Measurements from ENCODE around the gene AMZ2.
"Not testable (repeated sequence)": the region's sequence is repeated elsewhere in the genome, so short reads cannot be mapped to it uniquely, and the experiment has no call there.

Gene AMZ2

GRCh38 chr17:68255151-68255550 is 7.3 kb downstream of the AMZ2 start:
- no peak for DNase-seq

DNA sequence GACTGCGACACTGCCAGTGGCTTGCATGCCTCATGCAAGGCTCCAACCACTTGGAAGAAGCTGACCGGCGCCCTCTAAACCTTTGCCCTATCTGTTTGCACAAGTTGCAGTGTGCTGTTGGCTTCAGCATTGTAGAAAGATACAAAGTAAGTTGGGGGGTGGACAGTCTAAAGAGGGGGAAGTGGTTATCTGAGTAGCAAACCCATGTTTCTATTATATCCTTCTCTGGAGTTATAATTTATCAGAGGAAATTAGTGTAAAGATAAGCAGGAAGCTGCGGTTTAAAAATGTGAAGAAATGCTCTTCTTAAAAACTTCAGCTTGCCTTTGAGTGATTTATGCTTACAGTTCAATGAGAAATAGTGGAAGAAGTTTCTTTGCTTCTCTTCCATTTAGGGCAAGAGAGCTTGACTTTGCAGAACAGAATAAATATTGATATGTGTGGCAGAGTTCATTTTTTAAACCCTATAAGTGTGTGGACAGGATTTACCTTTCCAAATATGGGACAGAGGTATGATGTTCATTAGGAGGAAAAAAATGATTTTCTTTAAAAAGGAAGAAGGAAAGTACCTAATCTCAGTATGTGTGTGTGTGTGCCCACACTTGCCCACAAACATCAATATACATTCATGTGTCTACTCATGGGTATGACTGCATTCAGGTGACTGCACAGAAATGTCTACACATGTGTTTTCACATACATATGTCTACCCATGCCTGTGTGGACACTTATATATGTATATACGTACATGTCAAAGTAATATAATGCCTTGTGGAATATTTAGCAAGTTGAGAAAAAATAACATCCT is 8.1 kb downstream of the AMZ2 start:
- no peak for DNase-seq

GRCh38 chr17:68256701-68257100 is 8.9 kb downstream of the AMZ2 start:
- not testable (repeated sequence) for DNase-seq

- DNase-seq, result no peak
Observed at GRCh38 chr17:68257934-68258333, 10.1 kb downstream of the AMZ2 start.

DNA sequence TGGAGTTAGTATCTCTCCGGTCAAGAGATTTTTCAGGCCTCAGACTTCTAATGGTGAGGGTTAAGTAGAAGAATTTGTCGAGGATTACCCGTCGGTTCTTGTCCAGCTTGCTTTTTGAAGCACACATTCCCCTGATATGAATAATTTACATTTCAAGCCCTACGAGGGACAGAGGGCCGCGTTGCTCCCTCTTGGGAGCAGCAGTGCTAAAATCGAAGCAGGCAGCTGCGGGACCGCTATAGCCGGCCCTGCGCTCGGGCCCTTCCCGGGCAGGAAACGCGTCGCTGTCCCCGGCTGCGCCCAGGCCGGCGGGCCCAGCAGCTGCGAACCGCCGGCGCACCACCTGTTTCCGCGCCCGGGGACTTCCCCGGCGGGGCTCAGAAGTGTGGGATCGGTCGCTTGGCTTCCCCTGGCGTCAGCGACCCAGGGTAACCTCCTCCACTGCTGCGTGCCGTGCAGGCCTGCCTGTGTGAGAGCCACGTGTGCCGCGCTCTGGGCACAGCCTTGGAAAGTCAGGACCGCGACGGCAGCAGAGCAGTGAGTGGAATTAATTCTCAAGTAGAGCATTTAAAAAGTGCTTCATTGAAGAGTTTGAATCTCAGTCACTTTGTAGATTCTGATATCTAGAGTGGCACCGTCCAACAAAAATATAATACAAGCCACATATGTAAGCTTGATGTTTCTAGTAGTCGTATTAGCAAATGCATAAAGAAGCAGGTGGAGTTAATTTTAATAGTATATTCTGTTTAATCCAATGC is 11.2 kb downstream of the AMZ2 start:
- peak; percentile 68 for DNase-seq

DNA sequence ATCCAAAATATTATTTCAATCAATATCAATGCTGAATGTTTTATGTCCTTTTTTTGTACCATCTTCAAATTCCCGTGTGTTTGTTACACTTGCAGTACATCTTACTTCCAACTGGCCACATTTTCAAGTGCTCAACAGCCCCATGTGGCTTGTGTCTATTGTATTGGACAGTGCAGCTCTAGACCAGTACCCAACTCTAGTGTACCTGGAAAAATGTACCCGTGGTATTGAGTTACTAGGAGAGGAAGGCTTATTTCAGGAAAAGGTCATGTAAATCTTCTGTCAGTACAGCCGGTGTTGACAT is 11.8 kb downstream of the AMZ2 start:
- DNase-seq, result not testable (repeated sequence)

- DNase-seq, result no peak
Observed at GRCh38 chr17:68260051-68260762, 12.4 kb downstream of the AMZ2 start.

DNA sequence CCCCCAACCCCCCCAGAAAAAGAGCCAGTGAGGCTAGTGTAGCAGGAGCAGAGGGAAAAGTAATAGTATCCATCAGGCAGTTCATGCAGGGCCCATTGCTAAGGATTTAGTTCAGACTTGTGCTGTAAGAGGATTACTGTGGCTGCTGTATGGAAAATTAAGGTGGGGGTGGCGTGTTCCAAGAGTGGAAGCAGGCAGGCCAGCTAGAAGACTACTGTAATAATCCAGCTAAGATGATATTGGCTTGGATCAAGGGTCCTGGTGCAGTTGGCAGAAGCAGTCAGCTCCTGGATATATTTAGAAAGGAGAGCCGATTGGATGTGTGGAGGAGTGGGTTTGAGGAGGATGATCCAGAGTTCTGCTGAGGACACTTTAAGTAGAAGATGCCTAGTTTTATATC is 14.6 kb downstream of the AMZ2 start:
- DNase-seq, result not testable (repeated sequence)

- DNase-seq, result not testable (repeated sequence)
Observed at GRCh38 chr17:68263101-68263681, 15.3 kb downstream of the AMZ2 start.

DNA sequence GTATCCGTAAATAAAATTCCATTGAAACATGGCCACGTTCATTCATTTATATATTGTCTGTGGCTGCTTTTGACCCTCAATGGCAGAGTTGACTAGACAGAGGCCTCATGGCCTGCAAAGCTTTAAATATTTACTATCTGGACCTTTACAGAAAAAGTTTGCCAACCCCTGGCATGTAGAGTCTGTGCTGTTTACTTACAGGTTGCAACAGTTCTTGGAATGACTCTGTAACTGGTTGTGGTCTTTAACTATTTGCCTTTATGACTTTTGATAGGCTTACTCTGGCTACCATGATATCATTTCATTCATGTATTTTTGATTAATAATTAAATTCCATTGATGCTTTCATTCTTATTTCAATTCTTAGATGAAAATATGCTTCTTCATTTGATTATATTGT is 18.0 kb downstream of the AMZ2 start:
- not testable (repeated sequence) for DNase-seq

- DNase-seq, result no peak
Observed at GRCh38 chr17:68273722-68274121, 25.9 kb downstream of the AMZ2 start.

- not testable (repeated sequence) for DNase-seq
Observed at GRCh38 chr17:68276339-68276738, 28.5 kb downstream of the AMZ2 start.

DNA sequence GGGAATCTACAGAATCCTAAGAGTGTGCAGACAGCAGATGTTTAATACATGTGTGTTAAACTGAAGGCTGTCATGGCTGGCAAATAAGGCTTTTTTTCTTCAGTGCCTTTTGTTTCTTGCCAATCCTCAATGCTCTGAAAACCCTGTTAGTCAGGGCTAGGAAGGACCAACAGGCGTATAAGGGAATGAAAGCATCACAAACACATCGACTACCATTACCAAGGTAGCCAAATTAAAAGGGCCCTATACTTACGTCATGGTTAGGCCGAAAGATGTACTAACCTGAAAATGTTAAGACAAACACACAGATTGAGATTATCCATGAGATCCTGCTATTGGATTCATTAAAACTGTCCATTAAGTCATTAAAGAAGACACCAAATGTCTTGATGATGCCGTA is 30.0 kb downstream of the AMZ2 start:
- no peak for DNase-seq

GRCh38 chr17:68281965-68282364 is 34.1 kb downstream of the AMZ2 start:
- DNase-seq, result not testable (repeated sequence)

DNA sequence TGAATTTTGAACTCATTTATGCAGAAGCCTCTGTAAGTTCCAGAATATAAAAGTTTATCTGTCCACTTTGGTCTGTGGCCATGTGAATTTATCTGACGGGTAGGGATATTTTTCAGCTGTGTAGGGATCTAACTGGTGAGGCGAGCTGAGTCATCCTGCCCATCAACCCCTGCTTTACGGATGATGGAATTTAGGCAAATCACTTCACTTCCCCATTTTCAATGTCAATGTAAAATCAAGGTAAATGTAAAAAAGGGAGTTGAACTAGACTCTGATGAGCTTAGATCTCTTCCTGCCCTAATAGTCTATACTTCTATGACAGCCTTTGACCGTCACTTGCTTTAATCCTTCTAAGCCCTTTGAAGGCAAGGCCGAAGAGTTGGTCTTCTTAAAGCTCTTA is 40.5 kb downstream of the AMZ2 start:
- DNase-seq, result no peak

- no peak for DNase-seq
Observed at GRCh38 chr17:68288804-68289203, 41.0 kb downstream of the AMZ2 start.

DNA sequence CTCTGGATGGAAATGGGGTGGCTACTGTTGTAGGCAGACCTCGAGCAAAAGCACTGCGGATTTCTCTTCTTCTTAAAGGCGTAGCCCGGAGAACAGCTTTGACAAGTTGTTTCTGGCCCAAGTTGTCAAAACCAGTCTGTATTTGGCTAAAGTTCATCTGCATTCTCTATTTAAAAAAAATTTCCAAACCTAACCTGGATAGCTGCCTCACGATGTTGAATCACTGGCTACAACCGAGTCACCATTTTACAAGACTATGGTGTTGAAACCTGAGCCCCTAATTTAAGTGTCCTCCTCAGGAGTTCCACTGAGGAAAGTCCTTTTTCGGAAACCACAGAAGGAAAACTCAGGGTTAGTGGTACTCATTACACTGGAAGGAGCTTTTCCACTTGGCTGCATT is 41.6 kb downstream of the AMZ2 start:
- no peak for DNase-seq

- DNase-seq, result no peak
Observed at GRCh38 chr17:68289936-68290267, 42.1 kb downstream of the AMZ2 start.

DNA sequence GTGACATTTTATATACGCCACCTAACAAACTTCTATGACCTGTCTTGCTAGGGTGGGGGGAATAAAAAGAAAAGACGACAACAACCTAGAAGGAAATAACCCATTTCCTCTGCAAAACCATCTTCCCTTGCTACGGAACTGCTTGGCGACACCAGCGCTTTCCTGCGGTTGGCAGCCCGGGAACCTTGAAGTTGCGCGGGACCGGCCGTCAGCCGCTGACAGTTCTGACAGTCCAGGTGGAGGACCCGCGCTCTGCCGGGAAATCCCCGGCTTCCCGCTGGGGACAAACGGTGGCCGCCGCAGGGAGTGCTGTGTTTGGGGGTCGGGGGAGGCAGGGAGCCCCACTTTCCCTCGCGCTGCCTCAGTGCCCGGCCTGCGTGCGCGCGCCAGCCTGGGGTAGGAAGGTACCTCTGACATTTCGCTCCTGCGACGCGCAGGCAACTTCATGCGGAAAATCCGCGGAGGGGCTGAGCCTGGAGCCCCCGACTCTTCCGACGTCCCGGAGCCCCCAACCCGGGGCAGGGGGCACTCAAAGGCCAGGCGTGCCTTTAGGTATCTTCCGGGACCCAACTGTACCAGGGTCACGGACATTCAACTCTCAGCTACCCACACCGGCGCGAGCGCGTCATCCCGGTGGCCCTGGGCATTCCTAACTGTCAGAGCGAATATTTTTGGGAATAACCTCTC is 42.6 kb downstream of the AMZ2 start:
- peak; percentile 51 for DNase-seq

- DNase-seq, result peak; percentile 86
Observed at GRCh38 chr17:68290955-68291835, 43.4 kb downstream of the AMZ2 start, which contains the start of the genes ARSG and SLC16A6. ARSG (plus strand) TSS chr17:68291495; CDS start chr17:68307494, 15,999 bp downstream. SLC16A6 (minus strand) TSS chr17:68291127; CDS start chr17:68278320, 12,807 bp downstream.

DNA sequence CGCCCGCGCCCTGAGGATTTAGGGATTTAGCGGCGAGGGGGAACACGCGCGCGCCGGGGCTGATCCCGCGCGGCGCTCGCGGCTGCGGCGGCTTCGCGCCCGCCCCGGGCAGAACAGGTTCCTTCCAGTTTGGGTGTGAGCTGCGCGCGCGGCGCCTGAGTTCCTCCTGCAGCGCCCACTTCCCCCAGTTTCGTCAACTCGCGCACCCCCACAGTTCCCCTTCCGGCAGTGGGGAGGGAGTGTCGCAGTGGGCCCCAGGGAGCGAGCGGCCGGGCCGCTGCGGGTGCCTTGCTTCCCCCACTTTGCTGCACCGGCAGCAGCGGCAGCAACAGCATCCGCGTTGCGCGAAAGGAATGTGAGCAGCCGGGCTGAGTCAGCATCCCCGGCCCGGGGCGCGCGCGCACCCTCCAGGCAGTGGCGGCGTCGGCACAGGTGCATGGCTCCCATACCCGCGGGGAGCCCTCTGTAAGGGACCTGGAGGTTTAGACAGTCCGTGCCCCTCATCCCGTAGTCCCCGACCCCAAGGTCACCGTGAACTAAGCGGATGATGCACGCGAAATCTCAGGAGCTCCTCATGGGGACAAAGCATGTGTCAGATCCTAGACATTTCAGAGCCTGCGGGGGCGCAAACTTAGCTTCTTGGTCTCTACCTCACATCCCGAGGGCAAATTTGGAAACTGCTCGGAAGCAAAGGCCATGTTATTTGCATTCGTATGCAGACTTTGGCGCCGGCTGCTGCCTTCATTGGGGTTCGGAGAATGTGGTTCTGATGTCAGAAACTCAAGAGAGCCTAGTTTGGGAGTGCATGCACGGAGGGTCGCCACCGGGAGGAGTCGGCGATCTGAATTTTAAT is 44.2 kb downstream of the AMZ2 start:
- DNase-seq, result peak; percentile 86

Data from stimulated activated CD4-positive, alpha-beta T cell treated with anti-CD3 and anti-CD28 coated beads, Interleukin-4, amount 100 ng/mL, for 1 hour (primary cell).